ENCODE results near the gene MET.
"Not testable (repeated sequence)": the region's sequence is repeated elsewhere in the genome, so short reads cannot be mapped to it uniquely, and the experiment has no call there.

Gene MET

DNA sequence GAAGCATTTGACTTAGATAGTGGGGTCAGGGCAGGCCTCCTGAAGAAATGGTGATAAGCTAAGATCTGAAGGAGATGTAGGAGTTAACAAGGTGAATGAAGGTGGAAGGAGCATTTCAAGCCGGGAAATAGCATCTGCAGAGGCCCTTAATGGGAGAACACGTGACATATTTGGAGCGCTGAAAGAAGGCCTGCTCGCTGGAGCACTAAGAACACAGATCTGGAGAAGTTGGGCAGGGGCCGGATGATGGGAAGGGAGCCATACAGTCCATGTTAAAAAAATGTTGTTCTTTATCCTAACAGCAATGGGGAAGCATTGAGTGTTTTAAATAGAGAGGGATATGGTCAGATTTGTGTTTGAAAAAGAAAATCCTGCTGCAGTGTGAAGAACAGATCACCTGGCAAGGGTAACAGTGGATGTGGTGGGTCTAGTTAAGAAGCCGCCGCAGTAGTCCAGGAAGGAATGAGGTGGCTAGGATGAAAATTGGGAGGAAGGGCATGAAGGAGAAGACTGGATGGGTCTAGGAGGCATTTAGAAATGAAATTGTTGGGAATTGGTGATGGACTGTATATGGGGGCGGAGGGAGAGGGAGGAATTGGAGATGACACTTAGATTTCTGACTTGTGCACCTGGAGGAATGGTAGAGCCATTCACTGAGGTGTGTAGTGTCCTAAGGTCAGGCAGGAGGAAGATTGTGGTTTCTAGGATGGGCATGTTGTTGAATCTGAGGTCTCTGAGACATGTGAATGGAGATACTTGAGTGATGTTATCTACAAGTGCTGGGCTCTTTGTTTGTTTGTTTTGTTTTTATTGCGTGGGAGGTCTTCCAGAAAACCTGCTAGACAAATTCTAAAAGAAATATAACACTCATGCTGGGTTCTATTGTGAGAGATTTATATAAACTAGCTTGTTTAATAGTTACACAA, 58.4 kb downstream of the MET start:
- DNase-seq = no peak

DNA sequence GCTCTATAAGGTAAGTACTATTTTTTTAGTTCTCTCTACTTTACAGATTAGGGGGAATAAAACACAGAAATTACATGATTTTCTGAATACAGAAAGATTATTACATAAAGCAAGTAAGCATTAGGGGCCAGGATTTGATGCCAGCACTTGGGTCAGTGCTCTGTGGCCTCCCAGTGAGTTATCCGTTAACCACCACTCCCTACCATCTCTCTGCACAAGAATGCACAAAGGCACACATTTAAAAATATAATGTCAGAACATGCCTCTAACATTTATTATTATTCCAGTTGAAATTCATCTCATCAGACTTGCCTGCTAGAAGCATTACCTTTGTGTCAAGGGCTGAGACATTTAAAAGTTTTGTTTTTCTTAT, 59.0 kb downstream of the MET start:
- DNase-seq = no peak

DNA sequence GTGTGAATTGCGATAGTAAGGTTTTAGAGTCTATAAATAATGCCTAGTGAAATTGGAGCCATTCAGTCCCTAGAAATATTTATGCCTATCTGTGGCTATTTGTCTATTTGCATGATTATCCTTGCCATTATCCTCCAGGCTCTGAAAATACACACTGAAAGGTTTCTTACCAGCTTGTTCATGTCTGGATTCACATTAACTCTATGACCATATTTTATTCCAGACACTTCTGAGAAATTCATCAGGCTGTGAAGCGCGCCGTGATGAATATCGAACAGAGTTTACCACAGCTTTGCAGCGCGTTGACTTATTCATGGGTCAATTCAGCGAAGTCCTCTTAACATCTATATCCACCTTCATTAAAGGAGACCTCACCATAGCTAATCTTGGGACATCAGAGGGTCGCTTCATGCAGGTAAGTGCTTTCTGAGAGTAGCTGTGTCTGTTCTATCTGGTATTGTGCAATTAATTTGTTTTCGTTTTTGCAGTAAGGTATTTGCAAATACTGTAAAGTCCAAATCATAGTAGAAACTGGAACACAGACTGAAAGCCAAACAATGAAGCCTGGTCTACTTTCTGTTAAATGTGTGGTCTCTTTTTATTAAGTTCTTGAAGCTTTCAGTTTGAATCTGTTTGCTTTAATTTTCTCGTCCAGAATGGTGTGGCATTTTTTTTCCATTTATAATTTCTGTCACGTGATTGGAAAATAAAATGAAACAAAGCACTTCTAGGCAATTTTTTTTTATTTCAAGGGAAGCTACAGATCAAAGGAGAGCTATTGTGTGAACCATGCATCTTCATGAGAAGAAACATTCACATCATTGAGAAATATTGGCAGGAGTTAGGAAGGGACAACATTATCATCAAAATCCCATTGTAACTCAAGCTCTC, 59.7 kb downstream of the MET start:
- no peak for DNase-seq

DNA sequence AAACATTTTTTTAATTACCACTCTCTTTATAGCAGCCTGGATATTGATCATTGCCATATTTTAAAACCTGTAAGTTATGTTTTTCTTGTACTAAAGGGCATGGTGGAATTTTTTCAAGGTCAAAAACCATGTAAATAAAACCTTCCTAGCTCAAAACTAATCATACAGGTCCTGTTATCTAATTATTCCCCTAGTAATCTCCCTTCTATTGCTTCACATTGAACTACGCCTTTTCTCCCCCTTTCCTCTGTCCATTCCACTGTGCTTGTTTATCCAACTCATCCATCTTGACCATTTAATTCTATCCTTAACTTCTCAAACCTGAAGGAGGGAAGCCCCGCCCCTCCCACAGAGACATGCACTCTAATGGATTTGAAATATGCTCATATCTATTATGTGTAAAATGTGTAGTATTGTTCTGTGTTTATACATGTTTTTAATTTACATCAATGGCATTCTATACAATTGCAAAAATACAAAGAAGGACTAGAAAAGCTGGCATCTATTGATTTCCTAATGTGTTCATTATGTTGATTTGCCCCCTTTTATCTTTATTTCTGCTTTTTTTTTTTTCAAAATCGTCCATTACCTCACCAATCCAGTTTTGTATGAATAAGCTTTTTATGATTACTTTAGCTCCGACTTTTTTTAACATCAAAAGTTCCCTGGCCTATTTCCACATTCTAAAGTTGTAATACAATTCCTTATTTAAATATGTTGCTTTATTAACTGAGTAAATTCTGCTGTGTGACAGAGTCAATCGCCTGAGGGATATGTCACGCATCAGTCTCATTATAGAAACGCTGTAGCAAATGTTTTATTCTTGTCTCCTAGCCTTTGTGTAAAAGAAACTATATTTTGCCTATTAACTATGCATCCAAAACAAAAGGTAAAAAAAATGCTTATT, 61.0 kb downstream of the MET start:
- DNase-seq = no peak

DNA sequence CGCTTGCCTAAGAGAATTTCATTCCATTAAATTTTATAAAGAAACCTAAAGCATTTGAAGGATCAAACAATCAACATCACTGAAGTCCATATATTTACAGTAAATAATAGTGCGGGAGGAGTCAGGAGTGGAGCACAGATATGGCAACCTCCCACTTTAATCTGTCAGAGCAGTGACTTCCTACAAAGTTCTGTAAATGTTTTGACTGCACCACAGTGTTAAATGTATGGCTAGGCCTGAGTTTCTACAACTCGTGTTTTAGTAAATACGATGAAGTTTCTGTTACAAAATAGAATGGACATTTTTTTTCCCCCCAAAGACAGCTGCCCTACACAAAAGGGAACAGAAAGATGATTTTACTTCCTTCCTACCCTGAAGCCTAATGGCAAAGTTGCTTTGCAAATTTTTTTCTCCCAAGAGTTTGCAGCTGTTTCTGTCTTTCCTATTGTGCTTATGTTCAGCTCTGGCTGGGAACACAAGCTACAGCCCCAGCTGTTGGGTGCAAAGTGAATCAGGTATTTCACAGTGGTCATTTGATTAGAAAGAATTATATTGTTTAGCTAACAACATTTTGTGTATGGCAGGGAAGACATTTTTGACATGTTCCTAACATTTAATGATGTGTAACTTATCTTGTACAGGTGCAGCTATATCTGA, 62.1 kb downstream of the MET start:
- DNase-seq = no peak

DNA sequence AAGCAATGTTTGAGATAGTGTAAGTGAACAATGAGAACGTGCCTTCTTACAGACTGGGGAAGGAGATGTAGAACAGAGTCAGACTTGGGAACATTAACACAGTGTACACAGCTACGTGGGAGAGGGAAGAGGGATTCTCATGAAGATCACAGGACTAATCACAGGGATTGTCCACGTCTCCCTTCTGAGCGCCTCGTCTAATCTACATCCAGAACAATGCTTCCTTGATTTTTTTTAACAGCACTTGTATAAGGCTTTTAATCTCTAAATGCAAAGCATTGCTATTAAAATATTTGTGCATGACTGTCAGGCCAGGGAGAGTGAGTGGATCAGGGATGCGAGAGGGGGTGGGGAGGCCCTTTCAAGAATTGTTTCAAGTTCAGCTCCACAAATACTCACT, 62.7 kb downstream of the MET start:
- DNase-seq = no peak

DNA sequence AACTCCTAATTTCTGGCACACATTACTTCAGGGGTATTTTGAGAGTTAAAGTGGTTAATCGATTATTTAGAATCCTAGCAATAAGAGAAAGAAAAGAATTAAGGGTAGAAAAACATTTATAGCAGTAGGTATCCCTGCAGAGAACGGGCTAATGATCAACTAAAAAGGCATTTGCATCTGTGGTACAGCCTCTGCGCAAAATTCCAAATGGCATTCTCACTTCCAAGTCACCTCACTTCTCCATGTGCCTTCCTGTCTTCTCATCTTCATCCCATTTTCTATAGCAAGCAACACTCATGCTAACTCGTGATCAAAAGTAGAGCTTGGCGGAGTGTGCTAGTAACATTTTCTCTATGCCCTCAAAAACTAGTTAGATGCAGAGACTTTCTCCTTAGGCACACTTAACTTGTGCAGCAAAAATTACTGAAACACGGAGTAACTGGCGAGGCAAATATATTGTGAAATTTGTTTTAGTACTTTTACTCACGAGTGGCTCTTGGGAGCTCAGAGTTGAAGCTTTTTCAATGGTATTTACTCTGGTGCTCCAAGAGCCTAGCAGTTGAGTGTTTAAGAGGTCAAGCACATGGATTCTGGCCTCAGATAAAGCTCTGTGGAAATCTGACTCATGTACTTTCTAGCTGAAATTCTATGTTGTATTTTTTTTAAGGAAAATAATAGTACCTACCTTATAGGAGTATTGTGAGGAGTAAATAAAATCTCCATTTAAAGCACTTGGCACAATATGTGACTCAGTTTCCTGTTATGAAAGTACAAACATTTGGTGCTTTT, 65.1 kb downstream of the MET start:
- DNase-seq = no peak

DNA sequence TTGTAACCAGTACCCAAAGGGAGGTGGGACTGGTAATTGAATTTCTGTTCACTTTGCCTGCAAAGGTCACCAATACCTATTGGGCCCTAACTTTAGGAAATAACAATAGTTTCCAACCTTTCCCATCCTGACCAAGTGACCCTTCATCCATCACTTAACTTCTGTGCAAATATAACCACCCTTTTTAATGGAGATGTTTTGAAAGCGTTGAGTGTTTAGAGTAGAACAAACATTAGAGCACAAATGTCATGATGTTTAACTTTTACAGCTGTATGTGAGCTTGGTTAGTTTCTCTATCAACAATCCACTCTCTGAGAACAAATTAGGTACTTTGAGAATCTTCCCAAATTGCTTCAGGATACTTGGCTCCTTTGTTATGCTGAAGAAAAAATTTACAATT, 66.4 kb downstream of the MET start:
- no peak for DNase-seq

DNA sequence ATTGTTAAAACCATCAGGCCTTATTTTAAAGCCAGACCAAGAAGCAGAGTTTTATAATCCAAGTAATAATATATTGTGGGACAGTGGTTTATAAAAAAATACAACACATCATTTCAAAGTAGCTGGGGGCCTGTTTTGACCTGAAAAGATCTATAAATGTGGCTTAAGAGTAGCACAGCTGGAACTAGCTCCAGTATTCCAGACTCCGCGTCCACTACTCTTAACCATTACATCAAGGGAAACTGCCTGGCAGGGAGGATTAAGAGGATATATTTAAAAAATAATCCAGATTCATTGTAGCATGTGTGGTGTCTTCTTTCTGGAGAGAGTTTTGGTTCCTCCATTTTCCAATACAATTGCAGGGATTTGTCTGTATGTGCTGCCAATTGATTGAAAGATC, 67.3 kb downstream of the MET start:
- DNase-seq = no peak

DNA sequence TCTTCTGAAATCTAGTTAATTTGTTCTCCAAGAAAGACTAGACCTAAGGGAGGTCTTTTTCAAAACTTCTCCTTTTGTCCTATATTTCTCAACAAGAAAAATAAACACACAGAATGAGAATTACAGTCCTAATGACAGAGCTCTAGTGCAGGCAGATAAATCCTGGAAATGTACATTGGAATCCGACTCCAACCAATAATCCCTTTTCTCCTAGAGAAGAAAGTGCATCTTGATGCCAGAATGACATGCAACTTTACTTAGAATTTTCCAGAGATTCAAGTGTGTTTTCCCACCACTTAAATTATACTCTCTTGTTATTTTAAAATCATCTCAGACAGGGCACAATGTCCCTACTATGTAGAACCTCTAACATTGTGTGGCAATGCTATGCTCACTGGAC, 68.2 kb downstream of the MET start:
- no peak for DNase-seq

DNA sequence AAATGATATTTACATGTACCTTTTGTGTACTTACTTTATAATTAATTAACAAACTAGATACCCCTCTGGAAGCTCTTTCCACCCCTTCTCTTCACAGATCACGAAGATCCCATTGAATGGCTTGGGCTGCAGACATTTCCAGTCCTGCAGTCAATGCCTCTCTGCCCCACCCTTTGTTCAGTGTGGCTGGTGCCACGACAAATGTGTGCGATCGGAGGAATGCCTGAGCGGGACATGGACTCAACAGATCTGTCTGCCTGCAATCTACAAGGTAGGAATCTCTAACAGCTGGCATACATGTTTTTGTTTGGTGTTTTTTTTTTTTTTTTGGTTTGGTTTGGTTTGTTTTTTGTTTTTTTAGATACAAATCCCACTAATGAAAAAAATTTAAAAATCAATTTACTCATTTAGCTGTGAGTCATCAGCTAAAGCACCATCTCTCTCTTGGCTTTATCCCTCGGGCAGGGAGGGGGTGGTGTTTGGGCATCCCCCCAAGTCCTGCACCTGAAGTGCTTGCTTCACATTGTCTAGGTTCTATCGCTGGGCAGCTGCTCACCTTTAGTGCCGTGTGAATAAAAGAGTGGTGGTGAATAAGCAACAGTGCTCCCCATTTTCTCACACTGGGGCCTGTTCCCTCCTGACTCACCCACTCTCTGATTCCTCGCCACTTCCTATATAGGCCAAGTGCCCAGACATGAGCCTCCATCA, 68.9 kb downstream of the MET start:
- DNase-seq = no peak

DNA sequence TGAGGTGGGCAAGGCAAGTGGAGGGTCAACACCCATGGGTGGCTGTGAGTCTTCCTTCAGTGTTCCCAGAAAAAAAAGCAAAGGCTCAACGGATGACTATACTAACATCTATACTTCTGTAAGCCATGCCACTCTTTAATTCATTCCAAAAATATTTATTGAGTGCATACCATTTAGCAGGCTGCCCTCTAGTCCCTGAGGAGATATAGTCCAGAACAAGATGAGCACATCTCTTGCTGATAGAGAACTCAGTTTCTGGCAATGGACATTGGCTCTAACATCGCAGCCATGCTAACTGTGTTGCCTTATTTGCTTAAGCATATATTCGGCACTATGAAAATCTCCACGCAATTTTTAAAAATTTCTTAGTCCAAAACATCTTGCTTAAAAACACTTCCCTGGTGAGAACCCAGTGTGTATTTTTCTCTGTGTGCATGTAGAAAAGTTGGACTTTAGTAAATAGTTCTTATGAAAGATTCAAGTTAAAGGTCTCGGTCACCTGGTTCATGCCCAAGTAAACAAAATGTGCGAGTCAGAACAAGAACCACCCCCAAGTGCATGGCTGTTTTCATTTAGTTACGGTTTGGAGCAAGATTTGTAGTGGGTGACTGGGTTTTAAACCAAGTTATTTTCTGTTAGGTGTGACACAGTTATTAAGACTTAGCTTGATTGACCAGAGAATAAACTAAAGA, 69.8 kb downstream of the MET start:
- no peak for DNase-seq

DNA sequence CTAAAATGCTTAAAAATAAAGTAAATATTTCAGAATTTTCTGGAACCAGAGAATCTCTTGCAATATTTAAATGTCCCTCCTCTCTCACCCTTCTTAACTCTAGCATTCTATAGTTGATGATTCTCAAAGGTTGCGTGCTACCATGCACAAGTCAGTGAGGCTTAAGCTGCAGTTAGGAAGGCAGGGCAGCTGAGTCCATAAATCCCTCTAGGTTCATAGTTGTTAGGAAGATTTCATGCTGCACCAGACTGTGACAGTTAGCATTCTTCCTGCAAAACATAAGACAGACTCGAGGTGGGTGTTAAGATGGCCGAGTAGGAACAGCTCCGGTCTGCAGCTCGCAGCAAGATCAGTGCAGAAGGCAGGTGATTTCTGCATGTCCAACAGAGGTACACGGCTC, 70.6 kb downstream of the MET start:
- DNase-seq = no peak

DNA sequence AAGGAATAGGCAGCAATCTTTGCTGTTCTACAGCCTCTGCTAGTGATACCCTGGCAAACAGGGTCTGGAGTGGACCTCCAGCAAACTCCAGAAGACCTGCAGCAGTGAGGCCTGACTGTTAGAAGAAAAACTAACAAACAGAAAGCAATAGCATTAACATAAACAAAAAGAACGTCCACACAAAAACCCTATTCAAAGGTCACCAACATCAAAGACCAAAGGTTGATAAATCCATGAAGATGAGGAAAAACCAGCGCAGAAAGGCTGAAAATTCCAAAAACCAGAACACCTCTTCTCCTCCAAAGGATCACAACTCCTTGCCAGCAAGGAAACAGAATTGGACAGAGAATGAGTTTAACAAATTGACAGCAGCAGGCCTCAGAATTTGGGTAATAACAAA, 71.8 kb downstream of the MET start:
- not testable (repeated sequence) for DNase-seq

DNA sequence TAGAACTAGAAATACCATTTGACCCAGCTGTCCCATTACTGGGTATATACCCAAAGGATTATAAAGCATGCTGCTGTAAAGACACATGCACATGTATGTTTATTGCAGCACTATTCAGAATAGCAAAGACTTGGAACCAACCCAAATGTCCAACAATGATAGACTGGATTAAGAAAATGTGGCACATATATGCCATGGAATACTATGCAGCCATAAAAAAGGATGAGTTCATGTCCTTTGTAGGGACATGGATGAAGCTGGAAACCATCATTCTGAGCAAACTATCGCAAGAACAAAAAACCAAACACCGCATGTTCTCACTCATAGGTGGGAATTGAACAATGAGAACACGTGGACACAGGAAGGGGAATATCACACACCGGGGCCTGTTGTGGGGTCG, 74.4 kb downstream of the MET start:
- not testable (repeated sequence) for DNase-seq

DNA sequence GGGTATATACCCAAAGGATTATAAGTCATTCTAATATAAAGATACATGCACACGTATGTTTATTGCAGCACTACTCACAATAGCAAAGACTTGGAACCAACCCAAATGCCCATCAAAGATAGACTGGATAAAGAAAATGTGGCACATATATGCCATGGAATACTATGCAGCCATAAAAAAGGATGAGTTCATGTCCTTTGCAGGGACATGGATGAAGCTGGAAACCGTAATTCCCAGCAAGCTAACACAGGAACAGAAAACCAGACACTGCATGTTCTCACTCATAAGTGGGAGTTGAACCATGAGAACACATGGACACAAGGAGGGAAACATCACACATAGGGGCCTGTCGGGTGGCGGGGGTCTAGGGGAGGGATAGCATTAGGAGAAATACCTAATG, 79.1 kb downstream of the MET start:
- not testable (repeated sequence) for DNase-seq

DNA sequence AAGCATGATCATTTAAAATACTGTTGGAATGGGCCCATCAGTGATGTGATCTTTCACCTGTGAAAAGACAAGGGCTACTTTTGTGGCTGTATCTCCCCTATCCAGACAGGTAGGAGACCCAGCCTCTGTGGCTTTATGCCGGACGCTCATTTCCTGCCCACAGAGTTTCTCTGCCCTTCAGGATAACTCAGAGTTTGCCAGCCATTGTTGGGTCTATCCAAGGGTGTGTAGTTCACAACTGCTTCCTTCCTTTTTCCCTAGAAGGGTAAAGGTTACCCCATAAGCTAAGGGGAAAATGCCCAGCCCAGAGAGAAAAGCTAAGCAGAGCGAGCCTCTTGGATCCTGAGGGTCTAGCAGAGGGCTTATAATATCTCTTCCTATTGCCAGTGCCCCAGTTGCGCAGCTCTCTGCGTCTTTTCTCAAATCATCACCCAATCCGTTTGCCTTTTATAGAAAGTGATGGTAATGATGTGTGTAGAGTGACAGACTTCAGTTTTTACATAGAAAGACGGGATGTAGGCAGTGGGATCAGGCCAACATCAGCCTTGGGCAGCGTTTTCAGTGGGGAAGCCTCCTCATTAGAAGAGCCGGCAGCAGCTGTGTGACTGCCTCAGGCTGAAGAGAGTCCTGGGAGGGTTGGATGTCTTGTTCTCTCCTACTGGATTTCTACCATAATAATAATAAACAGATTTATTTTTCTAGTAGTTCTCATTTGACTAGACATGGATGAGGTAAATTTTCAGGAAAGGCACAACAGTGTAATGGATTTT, 80.5 kb downstream of the MET start:
- no peak for DNase-seq

DNA sequence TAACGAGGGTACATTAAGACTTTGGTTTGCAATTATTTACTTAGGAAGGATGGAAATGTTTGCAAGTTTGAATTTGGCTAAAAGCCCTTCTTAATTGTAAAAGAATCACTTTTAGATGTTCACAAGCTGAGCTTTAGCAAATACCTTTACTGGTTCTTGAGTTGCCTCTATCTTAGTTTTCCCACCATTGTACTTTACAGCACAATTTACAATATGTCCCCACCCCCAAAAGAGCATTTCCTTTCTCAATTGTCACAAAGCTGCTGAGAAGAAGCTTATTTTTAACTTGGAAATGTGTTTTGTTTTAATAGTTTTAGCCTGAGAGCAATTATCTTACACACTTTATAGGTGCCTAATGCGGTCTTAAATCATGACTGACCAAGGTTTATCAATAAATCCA, 81.1 kb downstream of the MET start:
- no peak for DNase-seq

DNA sequence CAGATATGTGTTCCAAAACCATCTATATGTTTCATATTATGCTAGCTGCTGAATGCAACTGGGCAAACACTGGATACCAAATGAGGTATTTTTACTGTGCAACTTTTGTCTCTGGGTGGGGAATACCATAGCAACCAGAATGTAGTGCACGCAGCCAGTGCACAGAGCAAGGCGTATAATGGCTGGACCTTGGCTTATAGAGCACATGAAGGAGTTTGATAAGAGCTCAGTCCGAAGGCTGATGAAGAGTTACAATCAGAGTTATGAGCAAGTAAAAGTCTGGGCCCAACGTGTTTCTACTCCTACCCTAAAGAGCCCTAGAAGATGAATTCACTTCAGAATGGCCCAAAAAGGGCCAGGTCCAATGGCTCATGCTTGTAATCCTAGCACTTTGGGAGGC, 82.2 kb downstream of the MET start:
- no peak for DNase-seq

Data from activated CD4-positive, alpha-beta T cell treated with anti-CD3 and anti-CD28 coated beads for 4 hours (primary cell).